Stimulated activated CD4-positive, alpha-beta T cell treated with anti-CD3 and anti-CD28 coated beads, Interleukin-15, amount 100 ng/mL, for 48 hours (primary cell): ENCODE data around the gene NVL.

ENCODE experiments used
- DNase-seq, 2 donors: peaks; one replicate each; pipeline ENCODE4 v3.0.0-alpha.2; 2020; ENCODE audit warnings: low read depth in 2 of 2

NVL gene

GRCh38 chr1:224282140-224282539 is 47.8 kb downstream of the NVL start:
- DNase-seq = no peak

GRCh38 chr1:224276771-224277487 is 53.0 kb downstream of the NVL start:
- no peak for DNase-seq

- DNase-seq = no peak
Measured at GRCh38 chr1:224274970-224275626, 54.9 kb downstream of the NVL start.

- no peak for DNase-seq
Measured at GRCh38 chr1:224273641-224274040, 56.3 kb downstream of the NVL start.

GRCh38 chr1:224271106-224271505 is 58.9 kb downstream of the NVL start:
- DNase-seq = no peak

GRCh38 chr1:224267925-224268324 is 62.0 kb downstream of the NVL start:
- no peak for DNase-seq

- no peak for DNase-seq
Measured at GRCh38 chr1:224266915-224267856, 62.8 kb downstream of the NVL start.

- DNase-seq = no peak
Measured at GRCh38 chr1:224266105-224266914, 63.7 kb downstream of the NVL start.

- DNase-seq = no peak
Measured at GRCh38 chr1:224264321-224264720, 65.7 kb downstream of the NVL start.

GRCh38 chr1:224262373-224263054 is 67.5 kb downstream of the NVL start:
- DNase-seq = no peak

- no peak for DNase-seq
Measured at GRCh38 chr1:224259986-224260385, 70.0 kb downstream of the NVL start.

GRCh38 chr1:224258351-224258750 is 71.6 kb downstream of the NVL start:
- no peak for DNase-seq

- DNase-seq = no peak
Measured at GRCh38 chr1:224256640-224257039, 73.3 kb downstream of the NVL start.

- no peak for DNase-seq
Measured at GRCh38 chr1:224253721-224254120, 76.3 kb downstream of the NVL start.

- DNase-seq = no peak
Measured at GRCh38 chr1:224252479-224252878, 77.5 kb downstream of the NVL start.

- DNase-seq = no peak
Measured at GRCh38 chr1:224251741-224252146, 78.2 kb downstream of the NVL start.

- no peak for DNase-seq
Measured at GRCh38 chr1:224245188-224245587, 84.8 kb downstream of the NVL start.

- no peak for DNase-seq
Measured at GRCh38 chr1:224238756-224239155, 91.2 kb downstream of the NVL start.

GRCh38 chr1:224238212-224238611 is 91.8 kb downstream of the NVL start:
- no peak for DNase-seq

- DNase-seq = no peak
Measured at GRCh38 chr1:224237119-224237881, 92.7 kb downstream of the NVL start.
